ENCODE results near the gene PNPLA6.

PNPLA6 gene

DNA sequence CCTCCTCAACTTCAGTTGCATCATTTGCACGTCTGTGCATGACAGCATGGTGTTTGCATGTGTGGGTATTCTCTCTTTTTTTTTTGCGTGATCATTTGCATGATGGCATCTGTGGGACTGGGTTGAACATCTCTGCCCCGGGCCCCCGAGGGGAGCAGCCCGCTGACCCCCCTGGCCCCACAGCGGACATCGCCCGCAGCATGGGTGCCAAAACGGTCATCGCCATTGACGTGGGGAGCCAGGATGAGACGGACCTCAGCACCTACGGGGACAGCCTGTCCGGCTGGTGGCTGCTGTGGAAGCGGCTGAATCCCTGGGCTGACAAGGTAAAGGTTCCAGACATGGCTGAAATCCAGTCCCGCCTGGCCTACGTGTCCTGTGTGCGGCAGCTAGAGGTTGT lies 23.1 kb downstream of the PNPLA6 start:
- Mint-ChIP-seq H3K27ac (no peak overlapping the region), H3K4me3 (no peak overlapping the region), H3K27me3 (ENCODE audit: low read depth, poor library complexity) (no peaks in the 10 kb centered on the region), H3K4me1 (no peaks in the 10 kb centered on the region), H3K9me3 (no peaks in the 10 kb centered on the region), H3K36me3 (ENCODE audit: low read depth) (peaks cover 39% of the 10 kb centered on the region)
- DNase-seq: no peak
- TF ChIP-seq, protein P1, sequence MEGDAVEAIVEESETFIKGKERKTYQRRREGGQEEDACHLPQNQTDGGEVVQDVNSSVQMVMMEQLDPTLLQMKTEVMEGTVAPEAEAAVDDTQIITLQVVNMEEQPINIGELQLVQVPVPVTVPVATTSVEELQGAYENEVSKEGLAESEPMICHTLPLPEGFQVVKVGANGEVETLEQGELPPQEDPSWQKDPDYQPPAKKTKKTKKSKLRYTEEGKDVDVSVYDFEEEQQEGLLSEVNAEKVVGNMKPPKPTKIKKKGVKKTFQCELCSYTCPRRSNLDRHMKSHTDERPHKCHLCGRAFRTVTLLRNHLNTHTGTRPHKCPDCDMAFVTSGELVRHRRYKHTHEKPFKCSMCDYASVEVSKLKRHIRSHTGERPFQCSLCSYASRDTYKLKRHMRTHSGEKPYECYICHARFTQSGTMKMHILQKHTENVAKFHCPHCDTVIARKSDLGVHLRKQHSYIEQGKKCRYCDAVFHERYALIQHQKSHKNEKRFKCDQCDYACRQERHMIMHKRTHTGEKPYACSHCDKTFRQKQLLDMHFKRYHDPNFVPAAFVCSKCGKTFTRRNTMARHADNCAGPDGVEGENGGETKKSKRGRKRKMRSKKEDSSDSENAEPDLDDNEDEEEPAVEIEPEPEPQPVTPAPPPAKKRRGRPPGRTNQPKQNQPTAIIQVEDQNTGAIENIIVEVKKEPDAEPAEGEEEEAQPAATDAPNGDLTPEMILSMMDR (IDR thresholded peaks at IDR 0.05): no peak

DNA sequence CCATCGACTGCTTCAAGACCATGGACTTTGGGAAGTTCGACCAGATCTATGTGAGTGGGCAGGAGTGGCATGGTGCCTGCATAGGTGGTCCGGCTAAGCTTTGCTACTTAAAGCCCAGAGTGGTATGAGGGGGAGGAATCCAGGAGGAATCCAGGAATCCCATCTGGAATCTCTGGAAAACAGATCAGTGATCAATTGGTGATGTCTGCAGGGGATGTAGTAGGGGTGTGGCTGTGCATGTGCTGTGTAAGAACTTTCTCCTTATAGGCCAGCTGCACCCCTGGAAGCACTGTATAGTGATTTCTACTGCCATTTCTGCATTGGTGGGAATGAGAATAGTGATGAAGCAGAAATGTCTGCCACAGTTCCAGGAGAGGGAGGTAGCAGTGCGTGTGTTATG lies 23.6 kb downstream of the PNPLA6 start:
- Mint-ChIP-seq H3K9me3 (no peaks in the 10 kb centered on the region), H3K4me3 (no peak overlapping the region), H3K27ac (no peak overlapping the region), H3K36me3 (ENCODE audit: low read depth) (peaks cover 38% of the 10 kb centered on the region), H3K4me1 (no peaks in the 10 kb centered on the region), H3K27me3 (ENCODE audit: low read depth, poor library complexity) (no peaks in the 10 kb centered on the region)
- no peak for DNase-seq
- TF ChIP-seq, protein P1 (IDR thresholded peaks at IDR 0.05): no peak

DNA sequence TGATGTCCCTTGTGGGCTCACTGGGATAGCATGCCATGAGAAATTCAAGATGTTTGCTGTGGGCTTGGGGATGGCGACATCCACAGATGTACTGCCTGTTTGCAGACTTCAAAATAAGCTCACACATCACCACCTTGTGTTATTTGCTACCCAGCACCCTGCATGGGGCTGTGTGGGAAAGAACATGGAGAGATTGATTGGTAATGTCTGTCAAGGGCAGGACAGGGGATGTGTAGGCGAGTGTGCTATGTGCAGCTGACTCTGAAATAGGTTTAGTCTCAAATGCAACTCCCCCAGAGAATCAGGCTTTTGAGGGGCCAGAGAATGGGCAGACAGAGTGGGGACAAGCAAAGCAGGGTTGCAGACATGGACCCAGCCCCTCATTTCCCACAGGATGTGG lies 24.7 kb downstream of the PNPLA6 start:
- peaks cover 37% of the 10 kb centered on the region for H3K36me3 Mint-ChIP-seq (ENCODE audit: low read depth)
- H3K4me1 Mint-ChIP-seq: no peaks in the 10 kb centered on the region
- no peaks in the 10 kb centered on the region for H3K27me3 Mint-ChIP-seq (ENCODE audit: low read depth, poor library complexity)
- DNase-seq: no peak
- no peak overlapping the region for H3K4me3 Mint-ChIP-seq
- no peak overlapping the region for H3K27ac Mint-ChIP-seq
- TF ChIP-seq, protein P1 (IDR thresholded peaks at IDR 0.05): no peak
- no peaks in the 10 kb centered on the region for H3K9me3 Mint-ChIP-seq

DNA sequence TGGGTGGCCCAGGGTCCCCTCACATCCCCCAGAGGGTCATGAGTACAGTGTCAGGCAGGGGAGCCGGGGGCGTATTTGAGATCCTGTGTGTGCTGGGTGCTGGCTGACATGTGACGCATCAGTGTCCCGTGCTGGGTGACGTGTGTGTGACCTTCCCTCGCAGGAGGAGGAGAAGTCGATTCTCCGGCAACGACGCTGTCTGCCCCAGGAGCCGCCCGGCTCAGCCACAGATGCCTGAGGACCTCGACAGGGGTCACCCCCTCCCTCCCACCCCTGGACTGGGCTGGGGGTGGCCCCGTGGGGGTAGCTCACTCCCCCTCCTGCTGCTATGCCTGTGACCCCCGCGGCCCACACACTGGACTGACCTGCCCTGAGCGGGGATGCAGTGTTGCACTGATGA lies 25.8 kb downstream of the PNPLA6 start:
- H3K4me1 Mint-ChIP-seq: no peaks in the 10 kb centered on the region
- peaks cover 30% of the 10 kb centered on the region for H3K36me3 Mint-ChIP-seq (ENCODE audit: low read depth)
- H3K4me3 Mint-ChIP-seq: no peak overlapping the region
- no peaks in the 10 kb centered on the region for H3K27me3 Mint-ChIP-seq (ENCODE audit: low read depth, poor library complexity)
- H3K27ac Mint-ChIP-seq: no peak overlapping the region
- no peaks in the 10 kb centered on the region for H3K9me3 Mint-ChIP-seq
- DNase-seq: no peak
- TF ChIP-seq, protein P1 (IDR thresholded peaks at IDR 0.05): no peak

DNA sequence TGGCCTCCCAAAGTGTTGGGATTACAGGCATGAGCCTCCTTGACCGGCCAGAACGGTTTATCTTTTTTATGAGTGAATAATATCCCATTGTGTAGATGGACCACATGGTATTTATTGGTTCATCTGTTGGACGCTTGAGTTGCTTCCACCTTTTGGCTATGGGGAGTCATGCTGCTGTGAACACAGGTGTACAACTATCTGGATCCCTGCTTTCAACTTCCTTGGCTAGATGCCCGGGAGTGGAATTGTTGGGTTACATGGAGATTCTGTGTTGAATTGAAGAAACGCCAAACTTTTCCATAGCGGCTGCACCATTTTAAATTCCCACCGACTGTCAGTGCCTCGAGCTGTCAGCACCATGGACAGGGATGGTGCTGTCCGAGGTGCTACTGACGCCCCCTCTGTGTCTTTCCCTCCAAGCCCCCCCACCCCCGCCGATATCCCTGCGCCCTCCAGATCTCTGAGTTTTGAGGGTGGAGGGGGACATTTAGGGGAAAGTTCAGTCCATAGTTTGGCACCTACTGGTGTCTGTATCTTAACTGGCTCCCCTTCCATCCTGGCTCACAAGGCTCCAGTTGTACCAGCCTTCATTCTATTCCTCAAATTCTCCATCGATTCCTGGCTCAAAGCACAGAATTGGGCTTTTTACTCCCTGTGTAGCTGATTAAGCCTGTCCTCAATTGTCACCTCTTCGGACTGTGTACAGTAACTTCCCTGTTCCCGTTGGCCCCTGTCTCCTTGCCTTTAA lies 27.3 kb downstream of the PNPLA6 start:
- Mint-ChIP-seq H3K27me3 (ENCODE audit: low read depth, poor library complexity) (no peaks in the 10 kb centered on the region), H3K4me1 (no peaks in the 10 kb centered on the region), H3K27ac (no peak overlapping the region), H3K4me3 (no peak overlapping the region), H3K36me3 (ENCODE audit: low read depth) (peaks cover 25% of the 10 kb centered on the region), H3K9me3 (no peaks in the 10 kb centered on the region)
- TF ChIP-seq, protein P1 (IDR thresholded peaks at IDR 0.05): no peak
- peak; percentile 68 for DNase-seq

DNA sequence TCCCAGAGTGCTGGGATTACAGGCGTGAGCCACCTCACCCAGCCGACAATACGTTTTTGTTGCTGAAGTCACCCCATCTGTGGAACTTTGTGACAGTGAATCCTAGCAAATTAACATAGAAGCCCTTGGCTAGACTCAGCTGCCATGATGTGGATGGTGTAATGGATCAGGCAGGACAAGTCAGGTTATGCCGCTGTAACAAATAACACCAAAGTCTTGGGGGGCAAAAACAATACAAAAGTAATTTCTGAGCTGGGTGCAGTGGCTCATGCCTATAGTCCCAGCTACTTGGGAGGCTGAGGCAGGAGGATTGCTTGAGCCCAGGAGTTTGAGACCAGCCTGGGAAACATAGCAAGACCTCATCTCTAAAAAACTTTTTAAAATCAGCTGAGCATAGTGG lies 29.3 kb downstream of the PNPLA6 start:
- no peak for DNase-seq
- TF ChIP-seq, protein P1 (IDR thresholded peaks at IDR 0.05): no peak
- Mint-ChIP-seq H3K4me3 (no peak overlapping the region), H3K27ac (no peak overlapping the region), H3K27me3 (ENCODE audit: low read depth, poor library complexity) (peaks cover 7% of the 10 kb centered on the region), H3K4me1 (no peaks in the 10 kb centered on the region), H3K36me3 (ENCODE audit: low read depth) (peaks cover 10% of the 10 kb centered on the region), H3K9me3 (no peaks in the 10 kb centered on the region)

All from nephron progenitor cell (in vitro differentiated cells).